GM23338 (cell line): ENCODE measurements around the gene ATXN7L2. TPM values are rescaled to one million over a fixed set of nuclear protein-coding genes. Genes with fewer than 3 reads are reported as not detected.

Source experiments
- ATAC-seq: fragments of 200-7000 bp; cut with Tn5 transposase; 3 replicates; pipeline ENCODE4 v1.9.1; 2020
- DNase-seq: peaks from one replicate; pipeline ENCODE4 v3.0.0-alpha.2; 2015; ENCODE audit warnings: low spot score
- H2AFZ ChIP-seq: fragments of 200-600 bp; sonication (generic); 2 replicates; pipeline ENCODE4 v1.8.0; 2016; ENCODE audit warnings: antibody characterized with exemption, mild to moderate bottlenecking, moderate library complexity
- H3F3A ChIP-seq: fragments of 200-600 bp; sonication (generic); replicated peaks from 2 replicates; pipeline ENCODE4 v1.8.0; 2017; ENCODE audit warnings: antibody characterized with exemption, mixed run types, low read depth
- H3K27ac ChIP-seq: fragments of 200-600 bp; sonication (generic); 2 replicates; pipeline ENCODE4 v1.6.1; 2016; ENCODE audit warnings: low read depth
- H3K27me3 ChIP-seq: fragments of 200-600 bp; sonication (generic); 2 replicates; pipeline ENCODE4 v1.8.0; 2016; ENCODE audit warnings: mild to moderate bottlenecking, mixed run types, moderate library complexity; ENCODE audit not compliant: insufficient read depth
- H3K36me3 ChIP-seq: fragments of 200-600 bp; sonication (generic); 2 replicates; pipeline ENCODE4 v1.8.0; 2016; ENCODE audit warnings: mild to moderate bottlenecking; ENCODE audit not compliant: insufficient read depth
- H3K4me1 ChIP-seq: fragments of 200-600 bp; sonication (generic); 2 replicates; pipeline ENCODE4 v1.8.0; 2016; ENCODE audit warnings: mild to moderate bottlenecking, moderate library complexity; ENCODE audit not compliant: insufficient read depth
- H3K4me2 ChIP-seq: fragments of 200-600 bp; sonication (generic); 2 replicates; pipeline ENCODE4 v1.7.1; 2017; ENCODE audit warnings: mixed run types
- H3K4me3 ChIP-seq: fragments of 200-600 bp; sonication (generic); 2 replicates; pipeline ENCODE4 v1.6.1; 2016; ENCODE audit warnings: mixed run types
- H3K79me2 ChIP-seq: fragments of 200-600 bp; sonication (generic); replicated peaks from 2 replicates; pipeline ENCODE4 v1.8.0; 2017; ENCODE audit warnings: mild to moderate bottlenecking; ENCODE audit not compliant: insufficient read depth
- H3K9me2 ChIP-seq: fragments of 200-600 bp; sonication (generic); 2 replicates; pipeline ENCODE4 v1.8.0; 2017; ENCODE audit not compliant: insufficient read depth
- H4K20me1 ChIP-seq: fragments of 200-600 bp; sonication (generic); replicated peaks from 2 replicates; pipeline ENCODE4 v1.8.0; 2017; ENCODE audit warnings: mild to moderate bottlenecking; ENCODE audit not compliant: insufficient read depth
- H3K27ac Mint-ChIP-seq: 2 replicates; pipeline ENCODE4 v1.8.0; 2020; ENCODE audit warnings: inconsistent platforms, mild to moderate bottlenecking, moderate library complexity, mixed read lengths
- H3K27me3 Mint-ChIP-seq: 3 replicates; pipeline ENCODE4 v1.8.0; 2022; ENCODE audit warnings: low read depth, mild to moderate bottlenecking, moderate library complexity, mixed read lengths, inconsistent platforms; ENCODE audit not compliant: insufficient read depth, poor library complexity
- H3K36me3 Mint-ChIP-seq: 3 replicates; pipeline ENCODE4 v1.8.0; 2021; ENCODE audit warnings: low read depth, mild to moderate bottlenecking, inconsistent platforms, moderate library complexity, mixed read lengths
- H3K4me1 Mint-ChIP-seq: 3 replicates; pipeline ENCODE4 v1.8.0; 2020; ENCODE audit warnings: mild to moderate bottlenecking, inconsistent platforms, mixed read lengths
- H3K4me3 Mint-ChIP-seq: 3 replicates; pipeline ENCODE4 v1.8.0; 2021; ENCODE audit warnings: moderate library complexity, mild to moderate bottlenecking, inconsistent platforms, mixed read lengths
- H3K9me3 Mint-ChIP-seq: 3 replicates; pipeline ENCODE4 v1.8.0; 2020; ENCODE audit warnings: moderate library complexity, mild to moderate bottlenecking, inconsistent platforms, mixed read lengths
- CTCF ChIP-seq, 2 experiments: fragments of 200-600 bp in 1 of 2; sonication (generic) in 1 of 2; conservative IDR thresholded peaks; 2 replicates each; pipeline versions ENCODE4 v1.5.1 to v1.6.1; 2016 to 2017; ENCODE audit warnings: antibody characterized with exemption in 2 of 2, low read depth in 2 of 2, mild to moderate bottlenecking in 2 of 2, moderate library complexity in 1 of 2
- EZH2 ChIP-seq: fragments of 200-600 bp; sonication (generic); IDR thresholded peaks from one replicate; pipeline ENCODE4 v1.8.0; 2017; ENCODE audit warnings: antibody characterized with exemption, mild to moderate bottlenecking, low read depth; ENCODE audit not compliant: unreplicated experiment
- EZH2phosphoT487 ChIP-seq: fragments of 200-600 bp; sonication (generic); IDR thresholded peaks from one replicate; pipeline ENCODE4 v1.8.1; 2018; ENCODE audit warnings: antibody characterized with exemption; ENCODE audit not compliant: unreplicated experiment
- JUNB ChIP-seq: IDR thresholded peaks from one replicate; pipeline ENCODE4 v1.6.1; 2016; ENCODE audit warnings: antibody characterized with exemption; ENCODE audit not compliant: unreplicated experiment
- POLR2AphosphoS5 ChIP-seq: IDR thresholded peaks from 2 replicates; pipeline ENCODE4 v1.6.1; 2016; ENCODE audit warnings: antibody characterized with exemption, low read depth
- STAT1 ChIP-seq: IDR thresholded peaks from one replicate; pipeline ENCODE4 v1.6.1; 2016; ENCODE audit warnings: antibody characterized with exemption; ENCODE audit not compliant: unreplicated experiment
- ZNF331 ChIP-seq: fragments of 250-450 bp; sonication (Bioruptor Pico); IDR thresholded peaks from 2 replicates; pipeline ENCODE4 v1.5.0; 2020; ENCODE audit warnings: low read depth, mild to moderate bottlenecking, moderate library complexity
- polyA plus RNA-seq: library from polyadenylated mRNA; unstranded; fragments of >200 nt; fragmentation: Nextera tagmentation; extraction: Ambion mirVana; gene quantifications from 2 replicates; pipeline ENCODE4 v1.2.1, GENCODE V29; 2016
- total RNA-seq: library from RNA; depleted of rRNA; stranded (reverse); fragments of >200 nt; shearing (Covaris generic); gene quantifications from 2 replicates; pipeline ENCODE4 v1.2.3, GENCODE V29; 2014

Gene ATXN7L2
- total and polyA plus RNA-seq, 2 experiments from 2014 or later, result 8.0 to 9.9 TPM

- H3K4me1 ChIP-seq, result peaks cover 4% of the 10 kb centered on the region; the same call in 1 of the 2 replicates
- no peak for TF ChIP-seq STAT1
- no peak for TF ChIP-seq EZH2phosphoT487
- no peak for TF ChIP-seq CTCF (conservative IDR thresholded peaks at IDR 0.05; ENCODE audit: low read depth in 2 of 2)
- TF ChIP-seq POLR2AphosphoS5, result no peak
- no peak for TF ChIP-seq EZH2
- no peak for TF ChIP-seq JUNB
- Mint-ChIP-seq H3K4me1 (peaks cover 12% of the 10 kb centered on the region; the same call in 2 of the 3 replicates), H3K27me3 (peaks cover 12% of the 10 kb centered on the region), H3K4me3 (no peak overlapping the region), H3K27ac (no peak overlapping the region), H3K36me3 (no peaks in the 10 kb centered on the region), H3K9me3 (no peaks in the 10 kb centered on the region; the same call in 2 of the 3 replicates)
- H3K9me2 ChIP-seq, result no peaks in the 10 kb centered on the region
- DNase-seq (no peak), ATAC-seq (no peak)
- no peaks in the 10 kb centered on the region for H4K20me1 ChIP-seq
- H3K4me3 ChIP-seq, result no peak overlapping the region
- no peaks in the 10 kb centered on the region for H3F3A ChIP-seq
- H3K79me2 ChIP-seq, result no peaks in the 10 kb centered on the region
- H3K27me3 ChIP-seq, result no peaks in the 10 kb centered on the region
- H2AFZ ChIP-seq, result peak overlapping the region; percentile 56; the same call in 1 of the 2 replicates
- H3K4me2 ChIP-seq, result no peak overlapping the region
- H3K36me3 ChIP-seq, result no peaks in the 10 kb centered on the region
- no peak overlapping the region for H3K27ac ChIP-seq
Observed at GRCh38 chr1:109529881-109530456, 46.3 kb downstream of the ATXN7L2 start.

- Mint-ChIP-seq H3K27ac (no peak overlapping the region), H3K4me3 (no peak overlapping the region), H3K36me3 (no peaks in the 10 kb centered on the region), H3K4me1 (peaks cover 12% of the 10 kb centered on the region; the same call in 2 of the 3 replicates), H3K27me3 (peaks cover 13% of the 10 kb centered on the region), H3K9me3 (no peaks in the 10 kb centered on the region; the same call in 2 of the 3 replicates)
- H3K36me3 ChIP-seq, result no peaks in the 10 kb centered on the region
- no peaks in the 10 kb centered on the region for H3K27me3 ChIP-seq
- peaks cover 4% of the 10 kb centered on the region; the same call in 1 of the 2 replicates for H3K4me1 ChIP-seq
- no peak overlapping the region for H3K27ac ChIP-seq
- peak overlapping the region; percentile 56; the same call in 1 of the 2 replicates for H2AFZ ChIP-seq
- no peak overlapping the region for H3K4me2 ChIP-seq
- ATAC-seq (no peak), DNase-seq (no peak)
- no peaks in the 10 kb centered on the region for H4K20me1 ChIP-seq
- H3K9me2 ChIP-seq, result no peaks in the 10 kb centered on the region
- no peak overlapping the region for H3K4me3 ChIP-seq
- TF ChIP-seq ZNF331 (CRISPR knock-in tag), result no peak
- 0 out of 4 replicates have a peak, but pooled peaks of 1 of the 2 experiments have one; percentile 11 for TF ChIP-seq CTCF (conservative IDR thresholded peaks at IDR 0.05; ENCODE audit: low read depth in 2 of 2)
- H3F3A ChIP-seq, result no peaks in the 10 kb centered on the region
- no peaks in the 10 kb centered on the region for H3K79me2 ChIP-seq
Observed at GRCh38 chr1:109530457-109531087, 46.9 kb downstream of the ATXN7L2 start.
